Measurements from ENCODE around the gene FILIP1.

The FILIP1 gene

GRCh38 chr6:75308250-75308988, 185.2 kb downstream of the FILIP1 start:
- ChIA-PET POLR2A (interaction anchor here (1.0 kb wide), 1 partner anchor 9 kb away, joined by 3 read pairs; no protein-coding TSS in a partner anchor), CTCF (interaction anchor here (1.0 to 15.0 kb wide), 3 partner anchors 12 to 221 kb away, joined by 3 to 152 read pairs (median 18); no protein-coding TSS in a partner anchor)
- TF ChIP-seq CTCF (IDR thresholded peaks at IDR 0.05; ENCODE audit: insufficient read depth, low read length, missing control alignments): no peak
- DNase-seq (ENCODE audit: low read depth, low spot score): no peak
- no peak overlapping the region for H3K4me3 ChIP-seq (ENCODE audit: low read depth, low read length)

GRCh38 chr6:75307364-75308004, 186.1 kb downstream of the FILIP1 start:
- ChIA-PET CTCF (interaction anchor here (1.0 to 15.0 kb wide), 3 partner anchors 11 to 222 kb away, joined by 3 to 152 read pairs (median 18); no protein-coding TSS in a partner anchor), POLR2A (interaction anchor here (1.0 kb wide), 1 partner anchor 10 kb away, joined by 3 read pairs; no protein-coding TSS in a partner anchor)
- H3K4me3 ChIP-seq (ENCODE audit: low read depth, low read length): no peak overlapping the region

GRCh38 chr6:75306064-75306463, 187.5 kb downstream of the FILIP1 start:
- ChIA-PET POLR2A (no interaction called here), CTCF (interaction anchor here (0.9 to 15.0 kb wide), 5 partner anchors 27 to 223 kb away, joined by 3 to 152 read pairs (median 4); no protein-coding TSS in a partner anchor)
- TF ChIP-seq CTCF (IDR thresholded peaks at IDR 0.05; ENCODE audit: insufficient read depth, low read length, missing control alignments): no peak
- no peak for DNase-seq (ENCODE audit: low read depth, low spot score)
- H3K4me3 ChIP-seq (ENCODE audit: low read depth, low read length): no peak overlapping the region

More at GRCh38 chr6:75307364-75308004, 186.1 kb downstream of the FILIP1 start:
- DNase-seq (ENCODE audit: low read depth, low spot score): no peak
- TF ChIP-seq CTCF (IDR thresholded peaks at IDR 0.05; ENCODE audit: insufficient read depth, low read length, missing control alignments): no peak

GRCh38 chr6:75305573-75305972, 188.0 kb downstream of the FILIP1 start:
- ChIA-PET CTCF (interaction anchor here (0.9 to 15.0 kb wide), 7 partner anchors 8 to 224 kb away, joined by 3 to 152 read pairs (median 5); no protein-coding TSS in a partner anchor), POLR2A (no interaction called here)
- no peak overlapping the region for H3K4me3 ChIP-seq (ENCODE audit: low read depth, low read length)
- DNase-seq (ENCODE audit: low read depth, low spot score): no peak
- no peak for TF ChIP-seq CTCF (IDR thresholded peaks at IDR 0.05; ENCODE audit: insufficient read depth, low read length, missing control alignments)

GRCh38 chr6:75302280-75302679, 191.3 kb downstream of the FILIP1 start:
- ChIA-PET CTCF (interaction anchor here (1.0 to 15.0 kb wide), 2 partner anchors 227 to 244 kb away, joined by 3 to 152 read pairs; no protein-coding TSS in a partner anchor), POLR2A (no interaction called here)
- H3K4me3 ChIP-seq (ENCODE audit: low read depth, low read length): no peak overlapping the region
- TF ChIP-seq CTCF (IDR thresholded peaks at IDR 0.05; ENCODE audit: insufficient read depth, low read length, missing control alignments): no peak
- DNase-seq (ENCODE audit: low read depth, low spot score): no peak

- no peak for TF ChIP-seq CTCF (IDR thresholded peaks at IDR 0.05; ENCODE audit: insufficient read depth, low read length, missing control alignments)
- POLR2A ChIA-PET: no interaction called here
- H3K4me3 ChIP-seq (ENCODE audit: low read depth, low read length): no peak overlapping the region
- CTCF ChIA-PET: interaction anchor here (0.7 to 15.0 kb wide), 5 partner anchors 12 to 228 kb away, joined by 3 to 152 read pairs (median 8); no protein-coding TSS in a partner anchor
- DNase-seq (ENCODE audit: low read depth, low spot score): no peak
Observed at GRCh38 chr6:75301537-75301936, 192.1 kb downstream of the FILIP1 start.

Data from AG04449 (cell line).